HEK293 (cell line): ENCODE data around the gene SLC35F3.
A peak's percentile ranks its signal among the peaks of the same experiment; 100 is the strongest.

Experiments used
- FEZF1 ChIP-seq: fragments of 450-650 bp; formaldehyde crosslinking; IDR thresholded peaks from 2 replicates; pipeline ENCODE4 v1.5.1; 2016; ENCODE audit warnings: missing biosample characterization, missing genetic modification characterization
- GFI1B ChIP-seq: fragments of 450-650 bp; formaldehyde crosslinking; IDR thresholded peaks from 2 replicates; pipeline ENCODE4 v1.5.1; 2016; ENCODE audit warnings: missing biosample characterization, missing genetic modification characterization
- GLIS1 ChIP-seq: fragments of 450-650 bp; formaldehyde crosslinking; IDR thresholded peaks from 2 replicates; pipeline ENCODE4 v1.5.1; 2016; ENCODE audit warnings: missing biosample characterization, missing genetic modification characterization
- GLIS2 ChIP-seq: fragments of 450-650 bp; formaldehyde crosslinking; IDR thresholded peaks from 2 replicates; pipeline ENCODE4 v1.5.1; 2016; ENCODE audit warnings: missing biosample characterization, missing genetic modification characterization
- HOXA7 ChIP-seq: sonication (generic); formaldehyde crosslinking; IDR thresholded peaks from 2 replicates; pipeline ENCODE4 v1.8.1; 2022; ENCODE audit warnings: missing genetic modification reagents, borderline replicate concordance
- HOXC10 ChIP-seq: sonication (generic); formaldehyde crosslinking; IDR thresholded peaks from 2 replicates; pipeline ENCODE4 v1.8.1; 2023; ENCODE audit warnings: mild to moderate bottlenecking, missing genetic modification reagents
- IKZF3 ChIP-seq: fragments of 450-650 bp; IDR thresholded peaks from 2 replicates; pipeline ENCODE4 v1.5.0; 2018; ENCODE audit warnings: missing biosample characterization, mild to moderate bottlenecking, missing genetic modification characterization, moderate library complexity
- KLF1 ChIP-seq: fragments of 450-650 bp; formaldehyde crosslinking; IDR thresholded peaks from 2 replicates; pipeline ENCODE4 v1.5.1; 2016; ENCODE audit warnings: missing biosample characterization, missing genetic modification characterization
- KLF7 ChIP-seq: fragments of 450-650 bp; formaldehyde crosslinking; IDR thresholded peaks from 2 replicates; pipeline ENCODE4 v1.5.1; 2016; ENCODE audit warnings: missing biosample characterization, missing genetic modification characterization, borderline replicate concordance
- PRDM1 ChIP-seq: fragments of 450-650 bp; formaldehyde crosslinking; IDR thresholded peaks from 2 replicates; pipeline ENCODE4; 2016; ENCODE audit warnings: missing biosample characterization, missing genetic modification characterization
- SALL2 ChIP-seq: fragments of 450-650 bp; formaldehyde crosslinking; IDR thresholded peaks from 2 replicates; pipeline ENCODE4 v1.5.0; 2017; ENCODE audit warnings: missing biosample characterization, mild to moderate bottlenecking, missing genetic modification characterization, borderline replicate concordance
- SCRT1 ChIP-seq: fragments of 450-650 bp; formaldehyde crosslinking; IDR thresholded peaks from 2 replicates; pipeline ENCODE4 v1.5.1; 2016; ENCODE audit warnings: missing biosample characterization, missing genetic modification characterization, borderline replicate concordance
- SETDB1 ChIP-seq: IDR thresholded peaks from one replicate; pipeline ENCODE4 v1.6.1; 2017; ENCODE audit warnings: mild to moderate bottlenecking, low read length, moderate library complexity, mixed read lengths; ENCODE audit not compliant: insufficient read length
- SP3 ChIP-seq: fragments of 450-650 bp; formaldehyde crosslinking; IDR thresholded peaks from 2 replicates; pipeline ENCODE4 v1.5.1; 2016; ENCODE audit warnings: missing biosample characterization, missing genetic modification characterization
- ZEB2 ChIP-seq: fragments of 450-650 bp; formaldehyde crosslinking; IDR thresholded peaks from 2 replicates; pipeline ENCODE4 v1.5.1; 2016; ENCODE audit warnings: missing biosample characterization, missing genetic modification characterization
- ZIC2 ChIP-seq: fragments of 450-650 bp; formaldehyde crosslinking; IDR thresholded peaks from 2 replicates; pipeline ENCODE4 v1.5.1; 2016; ENCODE audit warnings: missing biosample characterization, missing genetic modification characterization
- ZNF133 ChIP-seq: fragments of 450-650 bp; formaldehyde crosslinking; IDR thresholded peaks from 2 replicates; pipeline ENCODE4 v1.5.1; 2016; ENCODE audit warnings: missing biosample characterization, missing genetic modification characterization
- ZNF174 ChIP-seq: fragments of 450-650 bp; formaldehyde crosslinking; IDR thresholded peaks from 2 replicates; pipeline ENCODE4 v1.5.0; 2017; ENCODE audit warnings: missing biosample characterization, mild to moderate bottlenecking, missing genetic modification characterization
- ZNF175 ChIP-seq: fragments of 450-650 bp; formaldehyde crosslinking; IDR thresholded peaks from 2 replicates; pipeline ENCODE4 v1.5.1; 2016; ENCODE audit warnings: missing biosample characterization, missing genetic modification characterization
- ZNF19 ChIP-seq: fragments of 450-650 bp; formaldehyde crosslinking; IDR thresholded peaks from 2 replicates; pipeline ENCODE4; 2016; ENCODE audit warnings: missing biosample characterization, missing genetic modification characterization, low read depth
- ZNF202 ChIP-seq: fragments of 450-650 bp; formaldehyde crosslinking; IDR thresholded peaks from 2 replicates; pipeline ENCODE4 v1.5.1; 2016; ENCODE audit warnings: missing biosample characterization, missing genetic modification characterization, borderline replicate concordance
- ZNF23 ChIP-seq: fragments of 450-650 bp; formaldehyde crosslinking; IDR thresholded peaks from 2 replicates; pipeline ENCODE4 v1.5.1; 2016; ENCODE audit warnings: missing biosample characterization, missing genetic modification characterization, borderline replicate concordance
- ZNF404 ChIP-seq: fragments of 450-650 bp; formaldehyde crosslinking; IDR thresholded peaks from 2 replicates; pipeline ENCODE4 v1.5.1; 2017; ENCODE audit warnings: missing biosample characterization, missing genetic modification characterization
- ZNF529 ChIP-seq: fragments of 450-650 bp; formaldehyde crosslinking; IDR thresholded peaks from 2 replicates; pipeline ENCODE4 v1.5.1; 2017; ENCODE audit warnings: missing genetic modification characterization, missing biosample characterization; ENCODE audit not compliant: insufficient replicate concordance
- ZNF560 ChIP-seq: fragments of 450-650 bp; formaldehyde crosslinking; IDR thresholded peaks from 2 replicates; pipeline ENCODE4 v1.5.1; 2017; ENCODE audit warnings: missing biosample characterization, missing genetic modification characterization, borderline replicate concordance
- ZNF585B ChIP-seq: fragments of 450-650 bp; formaldehyde crosslinking; IDR thresholded peaks from 2 replicates; pipeline ENCODE4 v1.5.1; 2016; ENCODE audit warnings: missing biosample characterization, missing genetic modification characterization
- ZNF600 ChIP-seq: fragments of 450-650 bp; formaldehyde crosslinking; IDR thresholded peaks from 2 replicates; pipeline ENCODE4 v1.5.1; 2016; ENCODE audit warnings: missing biosample characterization, missing genetic modification characterization
- ZNF610 ChIP-seq: fragments of 450-650 bp; formaldehyde crosslinking; IDR thresholded peaks from 2 replicates; pipeline ENCODE4 v1.5.1; 2016; ENCODE audit warnings: missing biosample characterization, missing genetic modification characterization, borderline replicate concordance
- ZNF626 ChIP-seq: fragments of 450-650 bp; sonication (Bioruptor Pico); formaldehyde crosslinking; IDR thresholded peaks from 2 replicates; pipeline ENCODE4 v1.5.1; 2018; ENCODE audit warnings: missing biosample characterization, missing genetic modification characterization, inconsistent platforms
- ZNF660 ChIP-seq: fragments of 450-650 bp; IDR thresholded peaks from 2 replicates; pipeline ENCODE4 v1.5.1; 2018; ENCODE audit warnings: missing biosample characterization, mild to moderate bottlenecking, missing genetic modification characterization
- ZNF670 ChIP-seq: fragments of 450-650 bp; formaldehyde crosslinking; IDR thresholded peaks from 2 replicates; pipeline ENCODE4 v1.5.1; 2016; ENCODE audit warnings: missing biosample characterization, missing genetic modification characterization, low read depth
- ZNF747 ChIP-seq: fragments of 450-650 bp; formaldehyde crosslinking; IDR thresholded peaks from 2 replicates; pipeline ENCODE4 v1.5.1; 2016; ENCODE audit warnings: missing biosample characterization, missing genetic modification characterization
- ZNF785 ChIP-seq: fragments of 450-650 bp; formaldehyde crosslinking; IDR thresholded peaks from 2 replicates; pipeline ENCODE4 v1.5.1; 2016; ENCODE audit warnings: missing biosample characterization, missing genetic modification characterization
- ZNF830 ChIP-seq: fragments of 450-650 bp; IDR thresholded peaks from 2 replicates; pipeline ENCODE4 v1.5.0; 2018; ENCODE audit warnings: missing biosample characterization, missing genetic modification characterization, low read depth, mild to moderate bottlenecking, moderate library complexity
- TF ChIP-seq, protein P1 (sequence below): fragments of 450-650 bp; formaldehyde crosslinking; IDR thresholded peaks from 2 replicates; pipeline ENCODE4 v1.5.1; 2016; ENCODE audit warnings: missing biosample characterization, missing genetic modification characterization
- TF ChIP-seq, protein P2 (sequence below): fragments of 450-650 bp; formaldehyde crosslinking; conservative IDR thresholded peaks from 2 replicates; pipeline ENCODE4 v1.5.1; 2016; ENCODE audit warnings: low read depth, missing biosample characterization, missing genetic modification characterization

The SLC35F3 gene

DNA sequence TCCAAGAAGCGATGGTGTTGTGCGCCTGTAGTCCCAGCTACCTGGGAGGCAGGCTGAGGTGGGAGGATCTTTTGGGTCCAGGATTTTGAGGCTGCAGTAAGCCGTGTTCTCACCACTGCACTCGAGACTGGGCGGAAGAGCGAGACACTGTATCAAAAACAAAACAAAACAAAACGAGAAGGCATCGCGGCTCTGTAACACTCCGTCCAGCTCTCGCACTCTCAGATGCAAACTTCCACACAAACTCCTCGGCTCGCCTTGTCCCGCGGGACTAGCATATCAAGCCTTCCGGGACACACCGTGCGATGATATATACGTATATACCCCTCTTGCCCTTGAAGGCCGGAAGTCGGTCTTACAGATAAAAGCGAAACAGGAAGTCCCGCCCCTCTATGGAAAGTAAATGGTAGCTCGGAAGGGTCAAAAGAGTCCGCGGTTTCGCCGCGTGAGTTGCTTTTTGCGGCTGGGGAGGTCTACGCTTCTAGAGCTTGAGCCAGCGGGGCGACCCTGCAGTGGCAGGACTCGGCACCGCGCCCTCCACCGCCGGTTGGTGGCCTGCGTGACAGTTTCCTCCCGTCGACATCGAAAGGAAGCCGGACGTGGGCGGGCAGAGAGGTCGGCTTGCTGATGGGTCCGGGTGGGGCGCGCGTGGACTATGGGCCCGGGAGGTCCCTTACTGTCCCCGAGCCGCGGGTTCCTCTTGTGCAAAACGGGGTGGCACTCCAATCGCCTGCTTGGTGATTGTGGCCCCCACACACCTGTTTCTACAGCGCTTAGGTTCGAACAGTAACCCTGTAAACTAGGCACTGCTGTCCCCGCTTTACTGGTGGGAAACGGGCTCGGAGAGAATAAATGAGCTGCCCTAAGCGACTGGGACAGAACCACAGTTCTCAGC, 468.8 kb downstream of the SLC35F3 start, which contains the start of gene COA6 (continued):
- TF ChIP-seq, protein P1, sequence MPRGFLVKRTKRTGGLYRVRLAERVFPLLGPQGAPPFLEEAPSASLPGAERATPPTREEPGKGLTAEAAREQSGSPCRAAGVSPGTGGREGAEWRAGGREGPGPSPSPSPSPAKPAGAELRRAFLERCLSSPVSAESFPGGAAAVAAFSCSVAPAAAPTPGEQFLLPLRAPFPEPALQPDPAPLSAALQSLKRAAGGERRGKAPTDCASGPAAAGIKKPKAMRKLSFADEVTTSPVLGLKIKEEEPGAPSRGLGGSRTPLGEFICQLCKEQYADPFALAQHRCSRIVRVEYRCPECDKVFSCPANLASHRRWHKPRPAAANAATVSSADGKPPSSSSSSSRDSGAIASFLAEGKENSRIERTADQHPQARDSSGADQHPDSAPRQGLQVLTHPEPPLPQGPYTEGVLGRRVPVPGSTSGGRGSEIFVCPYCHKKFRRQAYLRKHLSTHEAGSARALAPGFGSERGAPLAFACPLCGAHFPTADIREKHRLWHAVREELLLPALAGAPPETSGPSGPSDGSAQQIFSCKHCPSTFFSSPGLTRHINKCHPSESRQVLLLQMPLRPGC (tag by site-specific recombination): no peak; the same call in 1 of the 2 replicates
- TF ChIP-seq ZNF585B (tag by site-specific recombination): no peak
- TF ChIP-seq ZNF174 (tag by site-specific recombination): no peak
- TF ChIP-seq ZEB2 (tag by site-specific recombination): peak; percentile 83
- peak; percentile 49; the same call in 1 of the 2 replicates for TF ChIP-seq ZNF133
- peak; percentile 90 for TF ChIP-seq SP3
- TF ChIP-seq, protein P2, sequence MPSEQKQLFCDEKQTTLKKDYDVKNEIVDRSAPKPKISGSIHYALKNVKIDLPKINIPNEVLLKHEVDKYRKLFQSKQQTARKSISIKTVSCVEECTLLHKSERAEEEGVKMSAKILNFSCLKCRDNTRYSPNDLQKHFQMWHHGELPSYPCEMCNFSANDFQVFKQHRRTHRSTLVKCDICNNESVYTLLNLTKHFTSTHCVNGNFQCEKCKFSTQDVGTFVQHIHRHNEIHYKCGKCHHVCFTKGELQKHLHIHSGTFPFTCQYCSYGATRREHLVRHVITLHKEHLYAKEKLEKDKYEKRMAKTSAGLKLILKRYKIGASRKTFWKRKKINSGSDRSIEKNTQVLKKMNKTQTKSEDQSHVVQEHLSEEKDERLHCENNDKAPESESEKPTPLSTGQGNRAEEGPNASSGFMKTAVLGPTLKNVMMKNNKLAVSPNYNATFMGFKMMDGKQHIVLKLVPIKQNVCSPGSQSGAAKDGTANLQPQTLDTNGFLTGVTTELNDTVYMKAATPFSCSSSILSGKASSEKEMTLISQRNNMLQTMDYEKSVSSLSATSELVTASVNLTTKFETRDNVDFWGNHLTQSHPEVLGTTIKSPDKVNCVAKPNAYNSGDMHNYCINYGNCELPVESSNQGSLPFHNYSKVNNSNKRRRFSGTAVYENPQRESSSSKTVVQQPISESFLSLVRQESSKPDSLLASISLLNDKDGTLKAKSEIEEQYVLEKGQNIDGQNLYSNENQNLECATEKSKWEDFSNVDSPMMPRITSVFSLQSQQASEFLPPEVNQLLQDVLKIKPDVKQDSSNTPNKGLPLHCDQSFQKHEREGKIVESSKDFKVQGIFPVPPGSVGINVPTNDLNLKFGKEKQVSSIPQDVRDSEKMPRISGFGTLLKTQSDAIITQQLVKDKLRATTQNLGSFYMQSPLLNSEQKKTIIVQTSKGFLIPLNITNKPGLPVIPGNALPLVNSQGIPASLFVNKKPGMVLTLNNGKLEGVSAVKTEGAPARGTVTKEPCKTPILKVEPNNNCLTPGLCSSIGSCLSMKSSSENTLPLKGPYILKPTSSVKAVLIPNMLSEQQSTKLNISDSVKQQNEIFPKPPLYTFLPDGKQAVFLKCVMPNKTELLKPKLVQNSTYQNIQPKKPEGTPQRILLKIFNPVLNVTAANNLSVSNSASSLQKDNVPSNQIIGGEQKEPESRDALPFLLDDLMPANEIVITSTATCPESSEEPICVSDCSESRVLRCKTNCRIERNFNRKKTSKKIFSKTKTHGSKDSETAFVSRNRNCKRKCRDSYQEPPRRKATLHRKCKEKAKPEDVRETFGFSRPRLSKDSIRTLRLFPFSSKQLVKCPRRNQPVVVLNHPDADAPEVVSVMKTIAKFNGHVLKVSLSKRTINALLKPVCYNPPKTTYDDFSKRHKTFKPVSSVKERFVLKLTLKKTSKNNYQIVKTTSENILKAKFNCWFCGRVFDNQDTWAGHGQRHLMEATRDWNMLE (tag by site-specific recombination): peak; percentile 99
- TF ChIP-seq SETDB1: no peak
- no peak for TF ChIP-seq HOXC10 (CRISPR knock-in tag)
- TF ChIP-seq KLF7 (tag by site-specific recombination): peak; percentile 81; the same call in 1 of the 2 replicates
- no peak for TF ChIP-seq ZNF830 (tag by site-specific recombination)
- TF ChIP-seq ZNF610 (tag by site-specific recombination): peak; percentile 67
- TF ChIP-seq ZNF23 (tag by site-specific recombination): no peak
- no peak for TF ChIP-seq HOXA7
- TF ChIP-seq SALL2: no peak
- TF ChIP-seq FEZF1: no peak; the same call in none of the 2 replicates
- TF ChIP-seq KLF1 (tag by site-specific recombination): peak; percentile 66
- no peak for TF ChIP-seq ZNF670 (tag by site-specific recombination)
- peak; percentile 99 for TF ChIP-seq ZNF600 (tag by site-specific recombination)
- no peak for TF ChIP-seq ZNF202 (tag by site-specific recombination)
- no peak for TF ChIP-seq ZNF175 (tag by site-specific recombination)
- TF ChIP-seq PRDM1 (tag by site-specific recombination): peak; percentile 92
- TF ChIP-seq ZNF560 (tag by site-specific recombination): no peak
- peak; percentile 52; the same call in 1 of the 2 replicates for TF ChIP-seq GFI1B (tag by site-specific recombination)
- 0 out of 2 replicates have a peak, but pooled peaks have one; percentile 20 for TF ChIP-seq ZNF785
- TF ChIP-seq ZNF529 (tag by site-specific recombination): no peak
- TF ChIP-seq ZIC2 (tag by site-specific recombination): peak; percentile 84
- TF ChIP-seq GLIS2 (tag by site-specific recombination): peak; percentile 87
- TF ChIP-seq ZNF747: no peak
- no peak for TF ChIP-seq ZNF626 (tag by site-specific recombination)
- TF ChIP-seq ZNF660 (tag by site-specific recombination): peak; percentile 95
- no peak for TF ChIP-seq IKZF3 (tag by site-specific recombination)
- peak; percentile 88 for TF ChIP-seq GLIS1 (tag by site-specific recombination)
- 0 out of 2 replicates have a peak, but pooled peaks have one; percentile 54 for TF ChIP-seq SCRT1 (tag by site-specific recombination)
- TF ChIP-seq ZNF19 (tag by site-specific recombination): no peak; the same call in 1 of the 2 replicates
- TF ChIP-seq ZNF404: no peak
